Right atrium auricular region (tissue), 2 donors: ENCODE measurements around the gene SLC23A2. TPM values are rescaled to one million over a fixed set of nuclear protein-coding genes. Genes with fewer than 3 reads are reported as not detected.

Experiments
- DNase-seq: peaks from one replicate; pipeline ENCODE4 v3.0.0-alpha.2; 2019; ENCODE audit warnings: low spot score
- H3K27ac ChIP-seq, 2 donors: fragments of 200-600 bp; sonication (generic); 1 replicate in 1 of 2; 2 replicates in 1 of 2; pipeline ENCODE4 v1.5.1; 2016 to 2019
- H3K27me3 ChIP-seq, 2 donors: fragments of 200-600 bp; sonication (generic); one replicate each; pipeline versions ENCODE4 v1.5.1 to v1.6.0; 2017 to 2019
- H3K36me3 ChIP-seq: fragments of 200-600 bp; sonication (generic); one replicate; pipeline ENCODE4 v1.5.1; 2016
- H3K4me1 ChIP-seq, 2 donors: fragments of 200-600 bp; sonication (generic); one replicate each; pipeline versions ENCODE4 v1.5.1 to v1.6.0; 2017 to 2019
- H3K4me3 ChIP-seq, 2 donors: fragments of 200-600 bp; sonication (generic); 1 replicate in 1 of 2; 2 replicates in 1 of 2; pipeline ENCODE4 v1.5.1; 2017 to 2019; ENCODE audit warnings: mild to moderate bottlenecking in 1 of 2, moderate library complexity in 1 of 2
- H3K9me3 ChIP-seq, 2 donors: fragments of 200-600 bp; sonication (generic); one replicate each; pipeline ENCODE4 v1.5.1; 2019
- total RNA-seq, 2 donors: library from RNA; depleted of rRNA; stranded (reverse); fragments of >200 nt; gene quantifications; one replicate each; pipeline ENCODE4 v1.1.0, GENCODE V29; 2016
- TF ChIP-seq, protein P1 (sequence below), 2 donors: fragments of 200-600 bp; sonication (generic); IDR thresholded peaks; one replicate each; pipeline ENCODE4 v1.5.1; 2019; ENCODE audit warnings: antibody characterized with exemption in 2 of 2

The SLC23A2 gene
- total RNA-seq, 2 donors from 2014 or later = 9.8 to 10.8 TPM

DNA sequence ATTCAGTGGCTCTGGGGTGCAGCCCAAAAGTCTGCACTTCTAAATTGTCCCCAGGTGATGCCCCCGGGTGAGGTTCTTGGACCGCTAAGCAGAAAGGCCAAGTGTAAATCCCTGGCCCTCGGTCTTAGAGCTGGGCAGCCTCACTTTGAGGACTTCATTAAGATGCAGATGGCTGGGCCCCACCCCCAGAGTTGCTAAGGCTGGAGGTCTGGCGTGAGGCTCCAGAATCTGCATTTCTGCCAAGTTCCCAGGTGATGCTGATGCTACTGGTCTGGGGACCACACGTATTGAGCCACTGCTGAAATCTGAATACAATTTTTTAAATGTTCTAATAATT lies 735 bp upstream of the SLC23A2 start:
- no peaks in the 10 kb centered on the region for H3K9me3 ChIP-seq
- TF ChIP-seq, protein P1, sequence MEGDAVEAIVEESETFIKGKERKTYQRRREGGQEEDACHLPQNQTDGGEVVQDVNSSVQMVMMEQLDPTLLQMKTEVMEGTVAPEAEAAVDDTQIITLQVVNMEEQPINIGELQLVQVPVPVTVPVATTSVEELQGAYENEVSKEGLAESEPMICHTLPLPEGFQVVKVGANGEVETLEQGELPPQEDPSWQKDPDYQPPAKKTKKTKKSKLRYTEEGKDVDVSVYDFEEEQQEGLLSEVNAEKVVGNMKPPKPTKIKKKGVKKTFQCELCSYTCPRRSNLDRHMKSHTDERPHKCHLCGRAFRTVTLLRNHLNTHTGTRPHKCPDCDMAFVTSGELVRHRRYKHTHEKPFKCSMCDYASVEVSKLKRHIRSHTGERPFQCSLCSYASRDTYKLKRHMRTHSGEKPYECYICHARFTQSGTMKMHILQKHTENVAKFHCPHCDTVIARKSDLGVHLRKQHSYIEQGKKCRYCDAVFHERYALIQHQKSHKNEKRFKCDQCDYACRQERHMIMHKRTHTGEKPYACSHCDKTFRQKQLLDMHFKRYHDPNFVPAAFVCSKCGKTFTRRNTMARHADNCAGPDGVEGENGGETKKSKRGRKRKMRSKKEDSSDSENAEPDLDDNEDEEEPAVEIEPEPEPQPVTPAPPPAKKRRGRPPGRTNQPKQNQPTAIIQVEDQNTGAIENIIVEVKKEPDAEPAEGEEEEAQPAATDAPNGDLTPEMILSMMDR (IDR thresholded peaks at IDR 0.05) = no peak

DNA sequence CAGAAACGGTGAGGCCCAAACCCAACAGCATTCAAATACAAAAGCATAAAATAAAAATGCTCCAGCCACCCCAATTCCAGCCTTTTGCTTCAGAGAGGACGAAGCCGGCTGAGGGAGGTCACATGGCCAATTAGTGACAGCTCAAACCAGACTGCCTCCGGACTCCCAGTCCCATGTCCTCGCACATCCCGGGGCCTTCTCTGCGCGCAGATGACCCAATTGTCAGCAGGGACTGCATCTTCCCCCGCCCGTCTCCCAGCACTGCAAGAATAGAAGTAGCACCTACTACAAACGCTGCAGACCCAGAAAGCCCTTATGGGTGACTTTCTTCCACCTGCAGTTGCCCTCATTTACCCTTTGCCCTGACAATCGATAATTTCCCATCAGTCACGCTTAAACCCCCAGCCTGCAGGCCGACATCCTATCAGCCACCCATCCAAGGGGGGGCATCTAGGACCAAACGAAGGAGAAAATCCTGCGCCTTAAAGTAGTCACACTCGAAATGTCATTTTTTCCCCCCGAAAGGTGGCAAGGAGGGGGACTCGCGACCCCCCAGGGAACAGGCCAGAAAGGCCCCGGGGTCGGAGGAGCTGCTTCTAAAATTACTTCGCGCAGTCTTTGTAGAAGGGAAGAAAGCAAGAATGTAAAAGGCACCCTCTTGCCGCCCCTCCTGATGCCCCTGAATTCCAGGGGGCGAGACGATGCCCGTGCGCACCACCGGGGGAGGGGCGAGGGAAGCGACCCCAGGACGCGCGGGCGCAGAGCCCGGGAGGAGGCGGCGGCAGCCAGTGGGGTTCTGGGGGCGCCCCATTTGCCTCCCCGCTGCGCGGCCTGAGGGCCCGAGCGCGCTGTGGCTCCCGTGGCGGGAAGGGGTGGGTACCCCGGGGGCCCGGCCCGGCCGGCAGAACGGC lies 792 bp downstream of the SLC23A2 start:
- no peaks in the 10 kb centered on the region for H3K36me3 ChIP-seq
- peak overlapping the region; percentile 85 to 93 for H3K4me3 ChIP-seq
- TF ChIP-seq, protein P1 (IDR thresholded peaks at IDR 0.05) = no peak
- no peaks in the 10 kb centered on the region for H3K9me3 ChIP-seq
- H3K27me3 ChIP-seq = no peaks in the 10 kb centered on the region
- peak overlapping the region; percentile 21 to 80 for H3K27ac ChIP-seq
- peaks cover 0 to 15% of the 10 kb centered on the region in 2 donors for H3K4me1 ChIP-seq
- DNase-seq = peak; percentile 79

More for the DNA sequence above, 735 bp upstream of the SLC23A2 start:
- Histone ChIP-seq H3K27ac (no peak overlapping the region), H3K4me3 (peak overlapping the region in 1 of 2 donors; percentile 93), H3K4me1 (peaks cover 0 to 15% of the 10 kb centered on the region in 2 donors), H3K36me3 (no peaks in the 10 kb centered on the region), H3K27me3 (no peaks in the 10 kb centered on the region)
- no peak for DNase-seq

GRCh38 chr20:4999788-5000187 lies 1.5 kb downstream of the SLC23A2 start:
- no peak for DNase-seq
- TF ChIP-seq, protein P1 (IDR thresholded peaks at IDR 0.05) = no peak
- Histone ChIP-seq H3K27me3 (no peaks in the 10 kb centered on the region), H3K36me3 (no peaks in the 10 kb centered on the region), H3K4me1 (peaks cover 0 to 15% of the 10 kb centered on the region in 2 donors), H3K9me3 (no peaks in the 10 kb centered on the region), H3K27ac (peak overlapping the region in 1 of 2 donors; percentile 80), H3K4me3 (peak overlapping the region in 1 of 2 donors; percentile 93)

GRCh38 chr20:4998160-4998651 lies 3.1 kb downstream of the SLC23A2 start:
- TF ChIP-seq, protein P1 (IDR thresholded peaks at IDR 0.05) = no peak
- Histone ChIP-seq H3K9me3 (no peaks in the 10 kb centered on the region), H3K36me3 (no peaks in the 10 kb centered on the region), H3K4me1 (peaks cover 0 to 15% of the 10 kb centered on the region in 2 donors), H3K27me3 (no peaks in the 10 kb centered on the region), H3K4me3 (no peak overlapping the region), H3K27ac (no peak overlapping the region)
- no peak for DNase-seq

DNA sequence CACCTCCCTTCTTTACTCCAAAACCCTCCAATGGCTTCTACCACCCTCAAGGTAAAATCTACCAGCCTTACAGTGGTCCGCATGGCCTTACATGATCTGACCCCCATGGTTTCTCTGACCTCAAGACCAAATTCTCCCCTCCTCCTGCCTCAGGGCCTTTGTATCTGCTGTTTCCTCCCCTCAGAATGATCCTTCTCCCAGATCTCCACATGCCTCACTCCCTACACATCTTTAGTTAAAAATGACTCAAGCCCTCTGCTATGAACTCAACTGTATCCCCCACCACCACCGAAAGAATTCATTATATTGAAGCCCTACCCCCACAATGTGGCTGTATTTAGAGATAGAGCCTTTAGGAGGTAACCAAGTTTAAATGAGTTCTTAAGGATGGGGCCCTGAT lies 4.1 kb downstream of the SLC23A2 start:
- H3K4me3 ChIP-seq = no peak overlapping the region
- H3K9me3 ChIP-seq = no peaks in the 10 kb centered on the region
- TF ChIP-seq, protein P1 (IDR thresholded peaks at IDR 0.05) = no peak
- no peaks in the 10 kb centered on the region for H3K27me3 ChIP-seq
- peaks cover 0 to 15% of the 10 kb centered on the region in 2 donors for H3K4me1 ChIP-seq
- no peak overlapping the region for H3K27ac ChIP-seq
- DNase-seq = no peak
- H3K36me3 ChIP-seq = no peaks in the 10 kb centered on the region
